H9 (cell line): ENCODE measurements around the gene NACC1. TPM values are rescaled to one million over a fixed set of nuclear protein-coding genes. Genes with fewer than 3 reads are reported as not detected.

Experiments
- DNase-seq: peaks from one replicate; pipeline ENCODE4 v3.0.0-alpha.2; 2017
- H2AFZ ChIP-seq: one replicate; pipeline ENCODE4 v1.6.1; 2013; ENCODE audit warnings: mild to moderate bottlenecking, low read length, control low read depth, moderate library complexity
- H2AK5ac ChIP-seq: 2 replicates; pipeline ENCODE4 v1.6.1; 2013; ENCODE audit warnings: low read length, control low read depth, mixed read lengths; ENCODE audit not compliant: insufficient read length
- H2BK120ac ChIP-seq: one replicate; pipeline ENCODE4 v1.6.1; 2013; ENCODE audit warnings: low read depth, mild to moderate bottlenecking, low read length, control low read depth, inconsistent platforms; ENCODE audit not compliant: poor library complexity, severe bottlenecking
- H2BK12ac ChIP-seq: 2 replicates; pipeline ENCODE4 v1.6.1; 2013; ENCODE audit warnings: low read length, control low read depth, mixed read lengths, low read depth; ENCODE audit not compliant: insufficient read length
- H2BK15ac ChIP-seq: 2 replicates; pipeline ENCODE4 v1.6.1; 2013; ENCODE audit warnings: low read depth, low read length, control low read depth
- H2BK20ac ChIP-seq: one replicate; pipeline ENCODE4 v1.6.1; 2013; ENCODE audit warnings: low read depth, mild to moderate bottlenecking, low read length, control low read depth, inconsistent platforms; ENCODE audit not compliant: poor library complexity, severe bottlenecking
- H2BK5ac ChIP-seq: 2 replicates; pipeline ENCODE4 v1.6.1; 2013; ENCODE audit warnings: low read length, control low read depth, mixed read lengths; ENCODE audit not compliant: insufficient read length
- H3K14ac ChIP-seq: 2 replicates; pipeline ENCODE4 v1.6.1; 2013; ENCODE audit warnings: low read length, control low read depth; ENCODE audit not compliant: insufficient read depth
- H3K18ac ChIP-seq: 2 replicates; pipeline ENCODE4 v1.6.1; 2013; ENCODE audit warnings: low read depth, mild to moderate bottlenecking, mixed read lengths, low read length, control low read depth; ENCODE audit not compliant: insufficient read length
- H3K23ac ChIP-seq: 2 replicates; pipeline ENCODE4 v1.6.1; 2013; ENCODE audit warnings: low read length, control low read depth, mixed read lengths, low read depth; ENCODE audit not compliant: insufficient read length
- H3K23me2 ChIP-seq: 2 replicates; pipeline ENCODE4 v1.6.1; 2013; ENCODE audit warnings: low read depth, mild to moderate bottlenecking, mixed read lengths, low read length, control low read depth; ENCODE audit not compliant: insufficient read length, poor library complexity, severe bottlenecking
- H3K27ac ChIP-seq: 2 replicates; pipeline ENCODE4 v1.5.1; 2013; ENCODE audit warnings: low read length, control low read depth, mixed read lengths, low read depth; ENCODE audit not compliant: insufficient read length
- H3K27me3 ChIP-seq: 2 replicates; pipeline ENCODE4 v1.6.1; 2013; ENCODE audit warnings: low read length, control low read depth, inconsistent platforms; ENCODE audit not compliant: insufficient read depth
- H3K4ac ChIP-seq: 2 replicates; pipeline ENCODE4 v1.6.1; 2013; ENCODE audit warnings: low read depth, mild to moderate bottlenecking, control low read depth, inconsistent platforms, low read length, moderate library complexity
- H3K4me1 ChIP-seq: 2 replicates; pipeline ENCODE4 v1.6.1; 2013; ENCODE audit warnings: low read length, control low read depth, inconsistent platforms; ENCODE audit not compliant: insufficient read depth
- H3K4me2 ChIP-seq: 2 replicates; pipeline ENCODE4 v1.6.1; 2013; ENCODE audit warnings: low read length, control low read depth, mixed read lengths; ENCODE audit not compliant: insufficient read length, insufficient read depth
- H3K56ac ChIP-seq: 2 replicates; pipeline ENCODE4 v1.6.1; 2013; ENCODE audit warnings: low read depth, mild to moderate bottlenecking, mixed read lengths, low read length, control low read depth; ENCODE audit not compliant: insufficient read length
- H3K79me1 ChIP-seq: 2 replicates; pipeline ENCODE4 v1.6.1; 2013; ENCODE audit warnings: low read depth, mild to moderate bottlenecking, moderate library complexity, low read length, control low read depth, inconsistent platforms; ENCODE audit not compliant: insufficient read depth, poor library complexity, severe bottlenecking
- H3K79me2 ChIP-seq: 2 replicates; pipeline ENCODE4 v1.6.1; 2013; ENCODE audit warnings: low read length, control low read depth, inconsistent platforms; ENCODE audit not compliant: insufficient read depth
- H3K9ac ChIP-seq: 2 replicates; pipeline ENCODE4 v1.6.1; 2013; ENCODE audit warnings: low read length, control low read depth, mixed read lengths; ENCODE audit not compliant: insufficient read length; ENCODE audit errors: extremely low read depth
- H3K9me3 ChIP-seq: one replicate; pipeline ENCODE4 v1.6.1; 2013; ENCODE audit warnings: low read depth, low read length, inconsistent platforms; ENCODE audit not compliant: control insufficient read depth
- H3T11ph ChIP-seq: one replicate; pipeline ENCODE4 v1.6.1; 2013; ENCODE audit warnings: mild to moderate bottlenecking, low read length, control low read depth, inconsistent platforms
- H4K20me1 ChIP-seq: one replicate; pipeline ENCODE4 v1.6.1; 2013; ENCODE audit not compliant: control insufficient read depth, insufficient read length, insufficient read depth
- H4K5ac ChIP-seq: 2 replicates; pipeline ENCODE4 v1.6.1; 2013; ENCODE audit warnings: low read depth, mild to moderate bottlenecking, mixed read lengths, low read length, control low read depth; ENCODE audit not compliant: insufficient read length
- H4K8ac ChIP-seq: replicated peaks from 2 replicates; pipeline ENCODE4 v1.6.1; 2013; ENCODE audit warnings: low read length, control low read depth, mixed read lengths, low read depth; ENCODE audit not compliant: insufficient read length
- H4K91ac ChIP-seq: 2 replicates; pipeline ENCODE4 v1.6.1; 2013; ENCODE audit warnings: low read depth, mild to moderate bottlenecking, moderate library complexity, mixed read lengths, low read length, control low read depth; ENCODE audit not compliant: insufficient read length
- H3K27ac Mint-ChIP-seq, 3 experiments: 2 replicates in 2 of 3; 3 replicates in 1 of 3; pipeline ENCODE4 v1.8.0; 2020 to 2021; ENCODE audit warnings: mixed read lengths in 3 of 3, mild to moderate bottlenecking in 1 of 3, moderate library complexity in 1 of 3
- H3K27me3 Mint-ChIP-seq: 2 replicates; pipeline ENCODE4 v1.8.0; 2021; ENCODE audit warnings: low read depth, mild to moderate bottlenecking, moderate library complexity, mixed read lengths
- H3K36me3 Mint-ChIP-seq, 3 experiments: 2 replicates in 2 of 3; 3 replicates in 1 of 3; pipeline ENCODE4 v1.8.0; 2020 to 2021; ENCODE audit warnings: low read depth in 3 of 3, mixed read lengths in 3 of 3; ENCODE audit not compliant: insufficient read depth in 1 of 3
- H3K4me1 Mint-ChIP-seq, 2 experiments: 2 replicates each; pipeline ENCODE4 v1.8.0; 2020; ENCODE audit warnings: mixed read lengths in 2 of 2
- H3K4me3 Mint-ChIP-seq, 2 experiments: 2 replicates in 1 of 2; 3 replicates in 1 of 2; pipeline ENCODE4 v1.8.0; 2020 to 2021; ENCODE audit warnings: mild to moderate bottlenecking in 2 of 2, mixed read lengths in 2 of 2, moderate library complexity in 1 of 2
- H3K9me3 Mint-ChIP-seq, 2 experiments: 2 replicates in 1 of 2; 3 replicates in 1 of 2; pipeline ENCODE4 v1.8.0; 2020; ENCODE audit warnings: mild to moderate bottlenecking in 2 of 2, mixed read lengths in 2 of 2, moderate library complexity in 1 of 2
- WGBS: extraction: QIAGEN DNeasy Blood & Tissue Kit; methylation state at CpG from one replicate; pipeline ENCODE4 v1.1.7; 2013; ENCODE audit warnings: missing lambda C conversion rate, low lambda C conversion rate, mixed read lengths; ENCODE audit not compliant: insufficient read length; ENCODE audit errors: extremely low coverage; 5-methylcytosine and 5-hydroxymethylcytosine counted together
- total RNA-seq: library from RNA; stranded (reverse); gene quantifications from 2 replicates; pipeline ENCODE4 v1.2.1, GENCODE V29; 2021
- TF ChIP-seq, protein P1 (sequence below): fragments of 200-600 bp; sonication (generic); conservative IDR thresholded peaks from 3 replicates; pipeline ENCODE4 v1.8.0; 2021; ENCODE audit warnings: antibody characterized with exemption, mild to moderate bottlenecking

The NACC1 gene
- total RNA-seq, 1 experiment from 2014 or later, result 198 TPM

- Histone ChIP-seq H3K9me3 (no peaks in the 10 kb centered on the region), H3K14ac (no peak overlapping the region), H2BK120ac (no peak overlapping the region), H3K4ac (no peak overlapping the region), H3K4me2 (no peak overlapping the region), H3K27ac (no peak overlapping the region), H4K20me1 (no peaks in the 10 kb centered on the region), H2BK15ac (no peak overlapping the region), H3K4me1 (no peaks in the 10 kb centered on the region), H3K18ac (no peak overlapping the region), H2AFZ (no peak overlapping the region), H3T11ph (no peak overlapping the region), H2AK5ac (no peak overlapping the region), H2BK12ac (no peak overlapping the region), H4K5ac (no peak overlapping the region), H3K9ac (no peak overlapping the region), H4K91ac (no peak overlapping the region), H3K56ac (no peak overlapping the region), H3K79me2 (peaks cover 14% of the 10 kb centered on the region; the same call in 1 of the 2 replicates), H3K27me3 (no peaks in the 10 kb centered on the region), H2BK20ac (no peak overlapping the region), H3K79me1 (peaks cover 4% of the 10 kb centered on the region), H3K23ac (no peak overlapping the region), H3K23me2 (no peaks in the 10 kb centered on the region), H2BK5ac (no peak overlapping the region), H4K8ac (no peak overlapping the region)
- H3K27ac Mint-ChIP-seq, result peak overlapping the region in 2 of 3 experiments; percentile 23 to 55; a peak in 1 of 7 replicates
- H3K4me1 Mint-ChIP-seq, result peaks cover 12 to 16% of the 10 kb centered on the region in 2 experiments; a peak in 3 of 4 replicates
- peaks cover 22 to 69% (median 53%) of the 10 kb centered on the region in 3 experiments; a peak in 6 of 7 replicates for H3K36me3 Mint-ChIP-seq
- H3K4me3 Mint-ChIP-seq, result no peak overlapping the region
- no peak for DNase-seq
- H3K27me3 Mint-ChIP-seq, result no peaks in the 10 kb centered on the region
- TF ChIP-seq, protein P1, sequence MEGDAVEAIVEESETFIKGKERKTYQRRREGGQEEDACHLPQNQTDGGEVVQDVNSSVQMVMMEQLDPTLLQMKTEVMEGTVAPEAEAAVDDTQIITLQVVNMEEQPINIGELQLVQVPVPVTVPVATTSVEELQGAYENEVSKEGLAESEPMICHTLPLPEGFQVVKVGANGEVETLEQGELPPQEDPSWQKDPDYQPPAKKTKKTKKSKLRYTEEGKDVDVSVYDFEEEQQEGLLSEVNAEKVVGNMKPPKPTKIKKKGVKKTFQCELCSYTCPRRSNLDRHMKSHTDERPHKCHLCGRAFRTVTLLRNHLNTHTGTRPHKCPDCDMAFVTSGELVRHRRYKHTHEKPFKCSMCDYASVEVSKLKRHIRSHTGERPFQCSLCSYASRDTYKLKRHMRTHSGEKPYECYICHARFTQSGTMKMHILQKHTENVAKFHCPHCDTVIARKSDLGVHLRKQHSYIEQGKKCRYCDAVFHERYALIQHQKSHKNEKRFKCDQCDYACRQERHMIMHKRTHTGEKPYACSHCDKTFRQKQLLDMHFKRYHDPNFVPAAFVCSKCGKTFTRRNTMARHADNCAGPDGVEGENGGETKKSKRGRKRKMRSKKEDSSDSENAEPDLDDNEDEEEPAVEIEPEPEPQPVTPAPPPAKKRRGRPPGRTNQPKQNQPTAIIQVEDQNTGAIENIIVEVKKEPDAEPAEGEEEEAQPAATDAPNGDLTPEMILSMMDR, result no peak
- WGBS, result no CpG with 5 or more reads among the region's 60 CpGs
- no peaks in the 10 kb centered on the region for H3K9me3 Mint-ChIP-seq
These were observed 17.3 kb downstream of the NACC1 start for GRCh38 chr19:13135068-13136062.
